Uterus (tissue), 4 donors: ENCODE results near the gene CCNY. TPM values are rescaled to one million over a fixed set of nuclear protein-coding genes. Genes with fewer than 3 reads are reported as not detected.

ENCODE experiments used
- DNase-seq, 2 donors: peaks; one replicate each; pipeline ENCODE4 v3.0.0-alpha.2; 2019 to 2020
- H3K27ac ChIP-seq, 2 donors: fragments of 200-600 bp; sonication (generic); 1 replicate in 1 of 2; 2 replicates in 1 of 2; pipeline ENCODE4 v1.5.1; 2016 to 2018
- H3K27me3 ChIP-seq, 2 donors: fragments of 200-600 bp; sonication (generic); one replicate each; pipeline ENCODE4 v1.5.1; 2018 to 2019; ENCODE audit warnings: control low read depth in 1 of 2
- H3K36me3 ChIP-seq, 2 donors: fragments of 200-600 bp; sonication (generic); one replicate each; pipeline ENCODE4 v1.5.1; 2019; ENCODE audit warnings: control low read depth in 1 of 2
- H3K4me1 ChIP-seq, 2 donors: fragments of 200-600 bp; sonication (generic); one replicate each; pipeline ENCODE4 v1.5.1; 2018 to 2019; ENCODE audit warnings: control low read depth in 1 of 2
- H3K4me3 ChIP-seq, 2 donors: fragments of 200-600 bp; sonication (generic); 1 replicate in 1 of 2; 2 replicates in 1 of 2; pipeline ENCODE4 v1.5.1; 2018 to 2019; ENCODE audit warnings: mild to moderate bottlenecking in 1 of 2
- H3K9me3 ChIP-seq, 2 donors: fragments of 200-600 bp; sonication (generic); one replicate each; pipeline ENCODE4 v1.5.1; 2019; ENCODE audit warnings: control low read depth in 1 of 2
- POLR2A ChIP-seq, 2 donors: fragments of 450-650 bp; IDR thresholded peaks; one replicate each; pipeline ENCODE4 v1.6.1; 2016; ENCODE audit warnings: antibody characterized with exemption in 2 of 2, mild to moderate bottlenecking in 1 of 2, moderate library complexity in 1 of 2
- intact Hi-C: fragments of 100-400 bp; cut with DNase I; formaldehyde crosslinking; loops from one replicate; pipeline ENCODE4 v1.15.1; 2023; ENCODE audit warnings: low total_unique reads
- total RNA-seq, 4 donors: library from RNA; depleted of rRNA in 3 of 4; stranded (reverse); fragments of >200 nt in 3 of 4; gene quantifications; one replicate each; pipeline versions ENCODE4 v1.1.0 to v1.2.4, GENCODE V29; 2014 to 2023
- TF ChIP-seq, protein P1 (sequence below), 4 experiments: fragments of 200-600 bp in 2 of 4; fragments of 450-650 bp in 2 of 4; sonication (generic) in 2 of 4; IDR thresholded peaks; one replicate each; pipeline ENCODE4 v1.5.1; 2016 to 2019; ENCODE audit warnings: antibody characterized with exemption in 4 of 4, mild to moderate bottlenecking in 2 of 4, moderate library complexity in 1 of 4
- donor health status: DM: yes; HTN: yes; CAD: no.

CCNY gene
- total RNA-seq, 4 donors from 2014 or later, result 28.2 to 79.2 (median 46.2) TPM

DNA sequence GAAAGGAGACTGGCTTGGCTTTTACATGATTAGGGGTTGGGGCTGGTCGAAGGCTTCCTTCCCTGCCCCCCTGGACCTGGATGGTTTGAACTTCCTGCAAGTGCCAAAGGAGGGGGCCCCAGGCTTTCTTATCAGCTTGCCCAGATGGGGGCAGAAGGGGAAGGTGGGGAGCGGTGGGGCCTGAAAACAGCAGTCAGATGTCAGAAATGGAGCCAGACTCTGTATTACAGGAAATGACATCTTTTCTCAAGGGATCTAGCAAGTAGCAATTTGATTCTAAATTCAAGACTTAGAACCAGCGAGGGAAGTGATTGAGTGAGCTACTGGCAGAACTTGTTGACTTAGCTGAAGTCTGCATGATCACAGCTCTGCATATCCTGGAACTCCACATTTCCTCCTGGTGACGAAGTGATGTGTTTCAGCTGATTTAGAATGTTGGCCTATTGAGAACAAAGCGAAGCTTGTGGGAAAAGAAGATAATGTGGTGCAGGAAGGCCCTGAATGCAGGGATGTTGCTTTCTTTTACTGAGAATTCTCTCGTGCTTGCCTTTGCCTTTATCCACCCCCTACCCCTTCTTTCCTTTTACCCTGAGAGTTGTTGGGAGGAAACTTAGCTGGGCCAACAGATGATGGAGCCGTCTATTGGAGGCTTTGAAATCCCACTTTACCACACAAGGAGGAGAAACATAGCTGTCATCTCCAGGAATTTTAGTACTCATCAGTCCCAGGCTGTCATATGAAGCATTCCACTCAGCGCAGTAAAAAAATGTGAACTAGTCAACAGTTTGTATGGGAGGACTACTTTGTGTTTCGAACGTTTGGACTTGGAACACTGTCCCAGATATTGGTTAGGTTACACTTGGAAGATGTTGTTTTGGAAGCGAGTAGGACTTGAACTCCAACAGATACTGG, 43.2 kb downstream of the CCNY start:
- no peak for TF ChIP-seq POLR2A (IDR thresholded peaks at IDR 0.05)
- TF ChIP-seq, protein P1, sequence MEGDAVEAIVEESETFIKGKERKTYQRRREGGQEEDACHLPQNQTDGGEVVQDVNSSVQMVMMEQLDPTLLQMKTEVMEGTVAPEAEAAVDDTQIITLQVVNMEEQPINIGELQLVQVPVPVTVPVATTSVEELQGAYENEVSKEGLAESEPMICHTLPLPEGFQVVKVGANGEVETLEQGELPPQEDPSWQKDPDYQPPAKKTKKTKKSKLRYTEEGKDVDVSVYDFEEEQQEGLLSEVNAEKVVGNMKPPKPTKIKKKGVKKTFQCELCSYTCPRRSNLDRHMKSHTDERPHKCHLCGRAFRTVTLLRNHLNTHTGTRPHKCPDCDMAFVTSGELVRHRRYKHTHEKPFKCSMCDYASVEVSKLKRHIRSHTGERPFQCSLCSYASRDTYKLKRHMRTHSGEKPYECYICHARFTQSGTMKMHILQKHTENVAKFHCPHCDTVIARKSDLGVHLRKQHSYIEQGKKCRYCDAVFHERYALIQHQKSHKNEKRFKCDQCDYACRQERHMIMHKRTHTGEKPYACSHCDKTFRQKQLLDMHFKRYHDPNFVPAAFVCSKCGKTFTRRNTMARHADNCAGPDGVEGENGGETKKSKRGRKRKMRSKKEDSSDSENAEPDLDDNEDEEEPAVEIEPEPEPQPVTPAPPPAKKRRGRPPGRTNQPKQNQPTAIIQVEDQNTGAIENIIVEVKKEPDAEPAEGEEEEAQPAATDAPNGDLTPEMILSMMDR (IDR thresholded peaks at IDR 0.05), result no peak
- Histone ChIP-seq H3K27me3 (no peaks in the 10 kb centered on the region), H3K27ac (peak overlapping the region; percentile 56 to 73), H3K4me3 (no peak overlapping the region), H3K9me3 (no peaks in the 10 kb centered on the region), H3K4me1 (peaks cover 0 to 14% of the 10 kb centered on the region in 2 donors), H3K36me3 (no peaks in the 10 kb centered on the region)
- peak in 1 of 2 donors; percentile 48 for DNase-seq
- intact Hi-C loops, result no loop called here

DNA sequence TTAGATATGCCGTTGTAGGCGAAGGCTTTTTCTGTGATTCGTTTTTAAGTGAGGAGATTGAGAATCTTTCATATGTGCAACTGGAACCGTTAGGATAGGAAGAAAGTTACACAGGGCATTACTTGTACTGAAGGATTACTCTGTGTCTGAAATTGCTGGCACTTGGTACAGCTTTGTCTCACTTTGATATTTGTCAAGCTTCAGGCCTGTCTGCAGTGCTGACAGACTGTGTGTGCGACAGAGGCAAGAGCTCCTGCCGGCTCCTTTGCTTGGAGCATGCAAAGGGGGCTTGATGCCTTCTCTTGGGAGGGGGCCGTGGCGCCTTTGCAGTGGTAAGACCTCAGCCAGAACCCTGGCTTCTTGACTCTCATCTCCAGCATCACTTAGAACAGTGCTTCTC, 45.8 kb downstream of the CCNY start:
- Histone ChIP-seq H3K36me3 (no peaks in the 10 kb centered on the region), H3K9me3 (no peaks in the 10 kb centered on the region), H3K4me3 (no peak overlapping the region), H3K4me1 (peaks cover 0 to 14% of the 10 kb centered on the region in 2 donors), H3K27ac (peak overlapping the region in 1 of 2 donors; percentile 10), H3K27me3 (no peaks in the 10 kb centered on the region)
- TF ChIP-seq POLR2A (IDR thresholded peaks at IDR 0.05), result no peak
- TF ChIP-seq, protein P1 (IDR thresholded peaks at IDR 0.05), result no peak
- intact Hi-C loops, result no loop called here
- DNase-seq, result no peak

DNA sequence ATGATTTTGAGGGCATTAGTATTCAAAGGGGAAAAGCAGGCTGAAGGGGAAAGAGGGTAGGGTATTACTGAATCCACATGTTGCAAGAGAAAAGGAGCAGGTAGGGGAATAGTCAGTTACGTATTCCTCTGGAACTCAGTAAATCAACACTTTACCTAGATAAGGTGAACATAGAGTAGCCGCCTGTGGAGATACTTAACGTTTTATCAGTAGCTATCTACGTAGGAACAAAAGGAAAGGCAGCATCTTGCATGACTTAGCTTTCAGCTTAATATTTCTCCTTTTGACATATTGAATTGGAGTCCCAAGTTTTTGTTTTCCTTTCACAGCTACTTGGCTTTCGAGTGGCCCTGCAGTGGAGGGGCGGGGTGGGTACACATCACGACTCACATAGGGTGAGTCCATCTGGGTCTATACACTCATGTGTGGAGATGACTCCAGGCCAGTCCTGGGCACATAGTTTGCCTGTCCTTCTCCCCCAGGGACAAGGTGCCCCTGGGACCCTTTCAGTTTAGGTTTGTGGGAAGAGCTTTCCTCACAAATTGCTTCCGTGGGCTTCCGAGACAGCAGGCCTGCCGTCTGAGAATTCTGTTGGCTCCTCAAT, 48.1 kb downstream of the CCNY start:
- intact Hi-C loops, result no loop called here
- TF ChIP-seq, protein P1 (IDR thresholded peaks at IDR 0.05), result no peak
- no peak for TF ChIP-seq POLR2A (IDR thresholded peaks at IDR 0.05)
- H3K36me3 ChIP-seq, result no peaks in the 10 kb centered on the region
- H3K4me1 ChIP-seq, result peaks cover 0 to 3% of the 10 kb centered on the region in 2 donors
- H3K27me3 ChIP-seq, result no peaks in the 10 kb centered on the region
- H3K9me3 ChIP-seq, result no peaks in the 10 kb centered on the region
- H3K4me3 ChIP-seq, result no peak overlapping the region
- no peak for DNase-seq
- no peak overlapping the region for H3K27ac ChIP-seq

DNA sequence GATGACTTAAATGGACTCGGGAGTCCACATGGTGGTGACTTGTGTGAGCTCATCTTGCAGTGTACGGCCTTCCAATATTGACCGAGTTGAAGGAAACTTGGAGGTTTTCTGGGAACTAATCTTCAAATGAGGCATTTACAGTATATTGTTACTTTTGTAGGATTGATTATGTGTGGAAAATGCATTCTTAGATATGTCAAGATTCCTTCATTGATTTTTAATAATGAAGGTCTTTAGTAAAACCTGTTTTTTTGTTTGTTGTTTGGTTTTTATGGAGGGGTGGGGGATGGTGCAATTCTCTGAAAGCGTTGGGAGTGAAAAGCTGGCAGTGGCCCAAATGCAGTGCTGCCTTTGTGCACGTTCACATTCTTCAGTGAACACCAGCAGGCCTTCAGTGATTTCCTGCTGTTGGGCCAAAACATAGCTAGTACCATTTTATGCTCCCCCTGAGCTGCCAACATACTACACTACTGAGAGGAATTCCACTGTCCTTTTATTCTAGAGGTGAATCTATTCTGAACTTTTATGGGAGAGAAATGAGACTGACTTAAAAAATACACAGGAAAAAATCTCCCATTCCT, 50.4 kb downstream of the CCNY start:
- no peak for DNase-seq
- TF ChIP-seq, protein P1 (IDR thresholded peaks at IDR 0.05), result no peak
- no peak for TF ChIP-seq POLR2A (IDR thresholded peaks at IDR 0.05)
- H3K4me3 ChIP-seq, result no peak overlapping the region
- H3K27ac ChIP-seq, result no peak overlapping the region
- intact Hi-C loops, result no loop called here
- H3K4me1 ChIP-seq, result no peaks in the 10 kb centered on the region
- H3K27me3 ChIP-seq, result no peaks in the 10 kb centered on the region
- H3K36me3 ChIP-seq, result no peaks in the 10 kb centered on the region
- H3K9me3 ChIP-seq, result no peaks in the 10 kb centered on the region

DNA sequence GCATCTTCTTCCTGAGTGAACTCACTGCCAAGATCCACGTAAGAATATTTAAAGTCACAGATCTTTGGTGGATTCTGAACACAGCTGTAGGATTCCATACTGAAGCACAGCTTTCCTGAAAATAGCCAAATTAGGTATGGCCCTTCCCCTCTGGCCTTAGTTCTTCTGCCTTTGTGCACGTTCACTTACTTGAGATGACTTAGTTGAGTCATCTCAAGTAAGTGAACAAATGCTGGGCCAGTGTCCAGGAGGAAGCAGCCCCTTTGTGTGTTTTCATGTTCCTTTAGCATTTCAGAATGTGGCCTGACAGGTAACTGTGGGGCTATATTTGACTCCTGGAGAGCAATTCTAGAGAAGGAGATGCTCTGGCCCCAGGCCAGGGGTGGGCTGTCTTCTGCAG, 51.5 kb downstream of the CCNY start:
- Histone ChIP-seq H3K4me1 (no peaks in the 10 kb centered on the region), H3K27me3 (no peaks in the 10 kb centered on the region), H3K9me3 (no peaks in the 10 kb centered on the region), H3K36me3 (no peaks in the 10 kb centered on the region), H3K4me3 (no peak overlapping the region), H3K27ac (no peak overlapping the region)
- TF ChIP-seq, protein P1 (IDR thresholded peaks at IDR 0.05), result no peak
- no peak for TF ChIP-seq POLR2A (IDR thresholded peaks at IDR 0.05)
- DNase-seq, result no peak
- intact Hi-C loops, result no loop called here
